Duodenal mucosa (tissue), 2 donors: ENCODE data around the gene IGSF6.

Source experiments
- H3K27ac ChIP-seq: one replicate; pipeline ENCODE4 v1.7.0; 2013; ENCODE audit warnings: low read depth, low read length
- H3K27me3 ChIP-seq, 2 donors: one replicate each; pipeline ENCODE4 v1.7.0; 2013; ENCODE audit warnings: low read length in 2 of 2, control low read depth in 1 of 2; ENCODE audit not compliant: insufficient read depth in 2 of 2, control insufficient read depth in 1 of 2
- H3K36me3 ChIP-seq, 2 donors: one replicate each; pipeline ENCODE4 v1.7.0; 2013; ENCODE audit warnings: low read length in 2 of 2, control low read depth in 1 of 2; ENCODE audit not compliant: insufficient read depth in 2 of 2, control insufficient read depth in 1 of 2
- H3K4me1 ChIP-seq, 2 donors: one replicate each; pipeline ENCODE4 v1.7.0; 2013; ENCODE audit warnings: low read length in 2 of 2, control low read depth in 1 of 2; ENCODE audit not compliant: insufficient read depth in 2 of 2, control insufficient read depth in 1 of 2
- H3K4me3 ChIP-seq, 2 donors: one replicate each; pipeline ENCODE4 v1.7.0; 2013; ENCODE audit warnings: low read length in 2 of 2, low read depth in 1 of 2
- H3K9ac ChIP-seq, 2 donors: one replicate each; pipeline ENCODE4 v1.7.0; 2013; ENCODE audit warnings: low read length in 2 of 2, low read depth in 1 of 2
- H3K9me3 ChIP-seq, 2 donors: one replicate each; pipeline ENCODE4 v1.7.0; 2013; ENCODE audit warnings: low read length in 2 of 2, control low read depth in 1 of 2; ENCODE audit not compliant: control insufficient read depth in 1 of 2

IGSF6 gene

GRCh38 chr16:21619765-21620425 is 32.5 kb downstream of the IGSF6 start:
- H3K4me1 ChIP-seq = peaks cover 6 to 8% of the 10 kb centered on the region in 2 donors
- H3K9ac ChIP-seq = no peak overlapping the region
- no peak overlapping the region for H3K27ac ChIP-seq
- H3K36me3 ChIP-seq = peaks cover 2 to 9% of the 10 kb centered on the region in 2 donors
- no peaks in the 10 kb centered on the region for H3K9me3 ChIP-seq
- no peak overlapping the region for H3K4me3 ChIP-seq
- no peaks in the 10 kb centered on the region for H3K27me3 ChIP-seq

GRCh38 chr16:21618281-21618680 is 34.1 kb downstream of the IGSF6 start:
- Histone ChIP-seq H3K4me1 (peaks cover 4 to 5% of the 10 kb centered on the region in 2 donors), H3K27ac (no peak overlapping the region)

GRCh38 chr16:21617607-21618006 is 34.8 kb downstream of the IGSF6 start:
- Histone ChIP-seq H3K9me3 (no peaks in the 10 kb centered on the region), H3K36me3 (peaks cover 0 to 8% of the 10 kb centered on the region in 2 donors), H3K4me1 (peaks cover 4 to 5% of the 10 kb centered on the region in 2 donors), H3K4me3 (no peak overlapping the region), H3K27ac (no peak overlapping the region), H3K9ac (no peak overlapping the region), H3K27me3 (no peaks in the 10 kb centered on the region)

More at GRCh38 chr16:21618281-21618680, 34.1 kb downstream of the IGSF6 start:
- H3K4me3 ChIP-seq = no peak overlapping the region
- no peak overlapping the region for H3K9ac ChIP-seq
- peaks cover 0 to 8% of the 10 kb centered on the region in 2 donors for H3K36me3 ChIP-seq
- no peaks in the 10 kb centered on the region for H3K9me3 ChIP-seq
- H3K27me3 ChIP-seq = no peaks in the 10 kb centered on the region

- H3K4me1 ChIP-seq = peaks cover 26 to 27% of the 10 kb centered on the region in 2 donors
- no peak overlapping the region for H3K4me3 ChIP-seq
- no peak overlapping the region for H3K27ac ChIP-seq
- H3K27me3 ChIP-seq = no peaks in the 10 kb centered on the region
- no peak overlapping the region for H3K9ac ChIP-seq
- peaks cover 0 to 8% of the 10 kb centered on the region in 2 donors for H3K36me3 ChIP-seq
- no peaks in the 10 kb centered on the region for H3K9me3 ChIP-seq
Measured at GRCh38 chr16:21614896-21615295, 37.5 kb downstream of the IGSF6 start.

GRCh38 chr16:21613781-21614180 is 38.6 kb downstream of the IGSF6 start:
- Histone ChIP-seq H3K27ac (no peak overlapping the region), H3K9me3 (no peaks in the 10 kb centered on the region), H3K4me3 (no peak overlapping the region), H3K36me3 (peaks cover 0 to 8% of the 10 kb centered on the region in 2 donors), H3K4me1 (peaks cover 29 to 37% of the 10 kb centered on the region in 2 donors), H3K9ac (no peak overlapping the region), H3K27me3 (no peaks in the 10 kb centered on the region)

- Histone ChIP-seq H3K9ac (no peak overlapping the region), H3K36me3 (peaks cover 0 to 6% of the 10 kb centered on the region in 2 donors), H3K4me1 (peaks cover 32 to 41% of the 10 kb centered on the region in 2 donors), H3K27me3 (no peaks in the 10 kb centered on the region), H3K27ac (no peak overlapping the region), H3K9me3 (no peaks in the 10 kb centered on the region), H3K4me3 (no peak overlapping the region)
Measured at GRCh38 chr16:21613361-21613760, 39.0 kb downstream of the IGSF6 start.

GRCh38 chr16:21611556-21612384 is 40.6 kb downstream of the IGSF6 start:
- Histone ChIP-seq H3K9me3 (no peaks in the 10 kb centered on the region), H3K27ac (no peak overlapping the region), H3K36me3 (no peaks in the 10 kb centered on the region), H3K9ac (no peak overlapping the region), H3K4me1 (peaks cover 35 to 44% of the 10 kb centered on the region in 2 donors), H3K27me3 (no peaks in the 10 kb centered on the region), H3K4me3 (no peak overlapping the region)

GRCh38 chr16:21611198-21611555 is 41.2 kb downstream of the IGSF6 start:
- Histone ChIP-seq H3K36me3 (no peaks in the 10 kb centered on the region), H3K27ac (no peak overlapping the region), H3K9ac (no peak overlapping the region), H3K4me3 (no peak overlapping the region), H3K9me3 (no peaks in the 10 kb centered on the region), H3K27me3 (no peaks in the 10 kb centered on the region), H3K4me1 (peaks cover 35 to 43% of the 10 kb centered on the region in 2 donors)

- H3K27ac ChIP-seq = no peak overlapping the region
- no peak overlapping the region for H3K4me3 ChIP-seq
- H3K36me3 ChIP-seq = no peaks in the 10 kb centered on the region
- no peak overlapping the region for H3K9ac ChIP-seq
- H3K27me3 ChIP-seq = no peaks in the 10 kb centered on the region
- peaks cover 35 to 41% of the 10 kb centered on the region in 2 donors for H3K4me1 ChIP-seq
- no peaks in the 10 kb centered on the region for H3K9me3 ChIP-seq
Measured at GRCh38 chr16:21610766-21611165, 41.6 kb downstream of the IGSF6 start.

GRCh38 chr16:21610006-21610544 is 42.3 kb downstream of the IGSF6 start:
- Histone ChIP-seq H3K36me3 (no peaks in the 10 kb centered on the region), H3K9me3 (no peaks in the 10 kb centered on the region), H3K27ac (no peak overlapping the region), H3K4me3 (no peak overlapping the region), H3K27me3 (no peaks in the 10 kb centered on the region), H3K9ac (no peak overlapping the region), H3K4me1 (peaks cover 35 to 41% of the 10 kb centered on the region in 2 donors)
